SKM-1 treated with dmso at 0.1 percent for 144 hours (cell line): Measurements from ENCODE around the gene GOLGA8F.
"Not testable (repeated sequence)": the region's sequence is repeated elsewhere in the genome, so short reads cannot be mapped to it uniquely, and the experiment has no call there.

Source experiments
- DNase-seq: peaks from one replicate; lab custom pipeline; 2025; ENCODE audit not compliant: unreplicated experiment; lab: John Stamatoyannopoulos, UW

GOLGA8F gene, protein sequence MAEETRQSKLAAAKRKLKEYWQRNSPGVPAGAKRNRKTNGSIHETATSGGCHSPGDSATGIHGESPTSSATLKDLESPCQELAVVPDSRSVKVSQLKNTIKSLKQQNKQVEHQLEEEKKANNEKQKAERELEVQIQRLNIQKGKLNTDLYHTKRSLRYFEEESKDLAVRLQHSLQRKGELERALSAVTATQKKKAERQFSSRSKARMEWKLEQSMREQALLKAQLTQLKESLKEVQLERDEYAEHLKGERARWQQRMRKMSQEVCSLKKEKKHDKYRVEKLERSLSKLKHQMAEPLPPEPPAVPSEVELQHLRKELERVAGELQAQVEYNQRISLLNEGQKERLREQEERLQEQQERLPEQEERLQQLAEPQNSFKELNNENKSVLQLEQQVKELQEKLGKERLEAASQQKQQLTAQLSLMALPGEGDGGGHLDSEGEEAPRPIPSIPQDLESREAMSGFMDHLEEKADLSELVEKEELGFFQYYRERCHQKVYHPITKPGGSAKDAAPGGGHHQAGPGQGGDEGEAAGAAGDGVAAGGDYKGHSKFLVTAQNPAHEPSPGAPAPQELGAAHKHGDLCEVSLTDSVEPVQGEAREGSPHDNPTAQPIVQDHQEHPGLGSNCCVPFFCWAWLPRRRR

DNA sequence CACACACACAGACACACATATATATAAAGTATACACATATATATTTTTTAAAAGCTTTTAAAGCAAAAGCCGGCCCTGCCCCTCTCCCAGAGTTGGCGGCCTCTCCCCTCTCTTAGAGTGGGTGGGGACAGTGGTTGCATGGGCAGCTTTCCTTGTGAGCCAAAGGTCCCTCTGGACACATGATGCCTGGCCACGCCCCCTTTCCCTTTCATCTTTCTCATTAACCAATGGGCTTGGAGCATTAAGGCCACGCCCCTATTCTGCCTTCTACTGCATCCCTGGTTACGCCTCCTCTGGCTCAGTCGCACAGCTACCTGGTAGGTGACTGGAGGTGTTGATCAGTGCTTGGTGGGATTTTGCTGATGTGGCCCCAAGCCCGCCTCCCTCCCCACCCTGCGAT lies at the start of gene GOLGA8F:
TSS of gene GOLGA8F (plus strand) at position 301 of the 400 bp plus-strand sequence. CDS start at position 399, 98 bp downstream.
- DNase-seq, result not testable (repeated sequence)

DNA sequence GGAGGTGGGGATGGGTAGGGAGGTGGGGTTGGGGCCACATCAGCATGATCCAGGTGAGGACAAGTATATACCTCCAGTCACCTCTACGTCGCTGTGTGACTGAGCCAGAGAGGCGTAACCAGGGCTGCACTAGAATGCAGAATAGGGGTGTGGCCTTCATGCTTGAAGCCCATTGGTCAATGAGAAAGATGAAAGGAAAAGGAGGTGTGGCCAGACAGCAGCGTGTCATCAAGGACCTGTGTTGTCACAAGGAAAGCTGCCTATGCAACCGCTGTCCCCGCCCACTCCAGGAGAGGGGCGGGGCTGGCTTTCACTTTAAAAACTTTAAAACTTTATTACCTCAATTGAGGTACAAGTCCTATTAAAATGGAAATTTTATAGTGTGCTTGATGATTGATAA lies 20.5 kb upstream of the GOLGA8F start, which contains the start of gene GOLGA6L24:
TSS of gene GOLGA6L24 (minus strand) at position 101 of the 400 bp plus-strand sequence. CDS start at position 40, 61 bp downstream.
- not testable (repeated sequence) for DNase-seq

DNA sequence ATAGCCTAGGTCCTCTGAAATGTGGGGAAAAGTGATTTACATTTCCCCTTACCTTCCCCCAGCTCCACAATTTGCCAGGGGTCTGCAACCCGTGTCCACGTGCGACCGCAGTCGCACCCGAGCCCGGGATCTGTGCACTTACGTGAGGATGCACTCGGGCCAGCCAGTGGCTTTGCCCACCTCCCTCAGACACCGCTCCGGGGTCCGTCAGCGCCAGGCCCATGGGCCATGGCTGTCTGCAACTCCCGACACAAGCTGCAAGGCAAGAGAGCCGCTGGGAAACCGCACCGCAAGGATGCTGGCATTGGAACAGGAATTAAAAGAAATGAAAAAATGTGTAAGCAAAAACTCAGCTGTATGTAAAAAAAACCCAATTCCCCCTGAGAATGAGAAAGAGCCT lies 13.0 kb upstream of the GOLGA8F start:
- not testable (repeated sequence) for DNase-seq

DNA sequence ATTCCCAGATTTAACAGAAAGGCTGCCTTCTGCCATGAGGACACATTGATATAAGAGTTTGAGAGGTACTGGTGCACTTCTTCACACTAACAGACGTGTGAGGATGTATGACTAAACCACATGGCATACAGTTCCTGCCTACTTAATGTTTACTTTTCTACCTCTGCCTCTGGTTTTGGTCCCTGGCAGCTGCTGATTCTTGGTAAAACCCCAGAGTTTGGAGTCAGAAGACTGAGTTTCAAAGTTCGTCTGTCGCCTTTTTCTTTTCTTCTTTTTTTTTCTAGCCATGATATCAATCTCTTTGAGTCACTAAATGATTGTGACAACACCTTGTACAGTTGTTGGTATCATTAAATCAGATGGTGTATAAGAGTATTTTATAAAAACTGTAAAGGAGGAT lies 1.6 kb downstream of the GOLGA8F start:
- DNase-seq, result not testable (repeated sequence)

DNA sequence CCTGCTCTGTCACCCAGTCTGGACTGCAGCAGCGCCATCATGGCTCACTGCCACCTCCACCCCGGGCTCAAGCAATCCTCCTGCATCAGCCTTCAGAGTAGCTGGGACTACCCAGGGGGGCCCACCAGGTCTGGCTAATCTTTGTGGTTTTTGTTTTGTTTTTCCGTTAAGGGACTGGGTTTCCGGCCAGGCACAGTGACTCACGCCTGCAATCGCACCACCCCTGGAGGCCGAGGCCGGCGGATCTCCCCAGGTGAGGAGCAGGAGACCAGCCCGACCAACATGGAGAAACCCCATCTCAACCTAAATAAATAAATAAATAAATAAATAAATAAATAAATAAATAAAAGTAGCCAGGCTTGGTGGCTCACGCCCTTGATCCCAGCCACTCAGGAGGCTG lies 17.6 kb downstream of the GOLGA8F start:
- not testable (repeated sequence) for DNase-seq

DNA sequence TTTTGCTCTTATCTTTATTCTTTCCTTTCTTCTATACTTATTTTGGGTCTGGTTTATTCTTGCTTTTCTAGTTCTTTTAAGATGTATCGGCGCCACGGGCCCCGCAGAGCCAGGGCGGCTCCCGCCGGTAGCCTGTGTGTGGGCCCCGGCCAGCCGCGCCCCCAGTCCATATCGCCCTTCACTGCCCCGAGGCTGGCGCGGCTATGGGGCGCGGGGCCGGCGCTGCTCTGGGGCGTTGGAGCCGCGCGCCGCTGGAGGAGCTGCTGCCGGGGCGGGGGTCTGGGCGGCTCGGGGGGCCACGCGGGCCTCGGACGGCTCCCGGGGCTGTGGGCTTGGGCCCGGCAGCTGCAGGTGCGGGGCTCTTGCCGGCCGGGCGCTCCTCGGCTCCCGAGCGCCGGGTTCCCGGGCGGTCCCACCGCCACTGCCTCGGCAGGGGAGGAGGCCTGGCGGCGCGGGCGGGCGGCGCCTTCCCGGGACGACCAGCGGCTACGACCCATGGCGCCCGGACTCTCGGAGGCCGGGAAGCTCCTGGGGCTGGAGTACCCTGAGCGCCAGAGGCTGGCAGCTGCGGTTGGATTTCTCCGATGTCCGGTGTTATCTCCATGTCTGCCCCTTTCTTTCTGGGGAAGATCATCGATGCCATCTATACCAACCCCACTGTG lies 24.4 kb downstream of the GOLGA8F start:
- not testable (repeated sequence) for DNase-seq

DNA sequence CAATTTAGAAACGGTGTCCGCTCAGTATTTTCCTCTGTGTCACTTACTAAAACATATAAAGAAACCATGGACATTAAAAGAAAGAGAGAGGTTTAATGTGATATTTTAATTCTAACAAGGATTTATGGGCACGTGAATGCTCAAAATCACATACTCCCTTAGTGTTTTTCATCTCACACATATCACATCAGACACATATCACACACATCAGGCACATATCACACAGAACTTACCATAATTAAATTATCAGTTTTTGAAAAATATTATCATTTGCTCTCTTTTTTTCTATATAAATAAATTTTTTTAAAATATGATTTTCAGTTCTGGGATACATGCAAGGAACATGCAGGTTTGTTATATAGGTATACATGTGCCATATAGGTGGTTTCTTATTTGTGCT lies 42.0 kb downstream of the GOLGA8F start:
- DNase-seq, result not testable (repeated sequence)

DNA sequence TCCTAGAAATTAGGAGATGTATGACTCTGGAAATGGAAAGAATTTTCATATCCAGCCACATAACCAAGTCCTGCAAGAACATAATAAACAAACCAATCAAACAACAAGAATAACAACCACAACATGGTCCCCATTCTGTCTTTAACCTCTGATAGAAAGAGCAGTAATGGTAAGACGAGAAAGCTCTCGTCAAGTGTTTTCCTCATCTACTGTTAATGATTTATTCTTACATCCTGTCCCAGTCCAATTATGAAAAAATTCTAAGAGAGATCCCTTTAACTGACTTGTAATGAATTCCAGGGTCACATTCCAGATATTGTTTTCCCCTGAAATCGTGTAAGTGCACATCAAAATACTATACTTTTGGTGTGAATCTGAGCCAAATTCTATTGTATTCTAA lies 57.1 kb downstream of the GOLGA8F start:
- DNase-seq, result not testable (repeated sequence)
